GM19372 (cell line): ENCODE data around the gene DCUN1D3.
A peak's percentile ranks its signal among the peaks of the same experiment; 100 is the strongest.

Experiments
- ATAC-seq: cut with Tn5 transposase; IDR thresholded peaks from one replicate; pipeline ENCODE4 v1.9.1; 2021; ENCODE audit warnings: mild to moderate bottlenecking, low read depth, moderate library complexity; ENCODE audit not compliant: unreplicated experiment

The DCUN1D3 gene

DNA sequence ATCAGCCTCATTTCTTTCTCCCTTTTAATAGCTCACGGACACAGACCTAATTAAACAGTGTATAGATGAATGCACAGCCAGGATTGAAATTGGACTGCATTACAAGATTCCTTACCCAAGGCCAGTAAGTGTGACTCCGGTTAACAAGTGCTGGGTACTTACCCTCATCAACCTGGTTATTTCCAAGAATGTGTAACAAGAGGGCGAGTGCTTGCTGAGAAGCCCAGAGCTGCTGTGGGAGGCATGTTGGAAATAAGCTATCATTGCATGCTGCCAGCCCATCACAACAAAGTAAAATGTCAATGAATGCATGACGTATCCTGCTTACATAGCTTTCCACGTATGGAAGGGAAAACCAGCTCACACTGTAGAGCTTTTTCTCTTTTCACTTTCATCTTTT, 19.9 kb upstream of the DCUN1D3 start:
- no peak for ATAC-seq

DNA sequence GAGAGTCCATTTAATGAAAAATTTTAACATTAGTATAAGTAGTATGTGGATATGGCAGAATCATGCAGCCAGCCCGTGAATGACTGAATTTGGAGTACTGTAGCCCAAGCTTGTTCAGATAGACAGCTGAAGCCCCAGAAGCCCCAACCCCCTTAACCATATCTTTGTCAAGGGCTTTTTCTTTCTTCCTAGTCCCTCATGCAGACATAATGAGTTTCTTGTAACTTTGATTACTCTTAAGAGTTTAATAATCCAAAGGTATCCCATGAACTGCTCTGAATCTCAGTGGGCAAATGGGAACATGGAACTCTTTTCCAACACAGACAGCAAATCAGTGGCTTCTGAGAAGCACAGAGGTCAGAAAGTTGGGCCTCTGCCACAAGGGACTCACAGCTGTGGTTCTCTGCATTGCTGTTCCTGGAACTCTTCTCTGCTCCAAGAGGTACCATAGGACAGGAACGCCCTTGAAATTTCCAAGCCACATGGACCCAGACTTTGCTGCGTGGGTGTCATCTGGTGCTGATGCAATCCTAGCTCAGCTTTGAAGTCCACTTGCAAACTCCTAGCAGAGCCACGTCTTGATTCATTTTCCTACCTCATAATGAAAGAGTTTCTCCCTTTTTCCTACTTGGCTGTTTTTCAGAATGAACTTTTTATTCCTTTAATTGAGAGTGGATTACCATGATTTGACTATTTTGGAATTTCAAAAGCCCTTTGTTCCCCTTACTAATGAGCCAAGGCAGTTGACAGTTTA, 18.5 kb upstream of the DCUN1D3 start:
- ATAC-seq: no peak

DNA sequence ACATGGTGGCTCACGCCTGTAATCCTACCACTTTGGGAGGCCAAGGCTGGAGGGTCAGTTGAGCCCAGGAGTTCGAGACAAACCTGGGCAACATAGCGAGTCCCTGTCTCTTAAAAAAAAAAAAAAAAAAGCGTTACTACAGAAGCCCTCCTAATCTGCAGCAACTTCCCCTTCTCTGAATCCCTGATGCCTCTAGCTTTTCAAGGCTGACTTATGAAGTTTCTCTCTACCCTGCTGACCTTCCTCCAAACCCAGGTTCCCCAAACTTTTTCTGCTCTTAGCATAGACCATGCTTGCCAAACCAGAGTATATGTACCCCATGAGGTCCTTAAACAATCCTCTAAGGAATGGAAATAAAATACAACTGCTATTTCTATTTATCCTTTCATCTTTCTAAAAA, 16.8 kb upstream of the DCUN1D3 start:
- ATAC-seq: no peak

DNA sequence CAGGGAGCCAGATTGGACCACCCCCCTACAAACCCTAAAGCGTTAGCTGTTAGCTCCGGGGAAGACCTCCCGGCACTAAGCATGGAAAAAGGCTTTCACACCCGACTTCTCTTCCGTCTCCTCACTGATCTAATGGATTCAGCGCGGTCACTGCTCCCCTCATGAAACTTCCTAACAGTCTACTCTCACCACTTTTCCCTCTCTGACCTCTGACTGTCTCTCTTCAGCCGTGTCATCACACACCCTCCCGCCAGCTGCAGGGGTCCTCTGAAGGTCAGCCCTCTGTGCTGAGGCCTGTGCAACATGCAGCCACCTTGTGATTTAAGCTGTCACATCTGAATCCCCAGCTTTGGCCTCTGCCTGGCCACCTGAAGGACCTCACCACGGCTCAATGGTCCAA, 16.1 kb upstream of the DCUN1D3 start:
- no peak for ATAC-seq

DNA sequence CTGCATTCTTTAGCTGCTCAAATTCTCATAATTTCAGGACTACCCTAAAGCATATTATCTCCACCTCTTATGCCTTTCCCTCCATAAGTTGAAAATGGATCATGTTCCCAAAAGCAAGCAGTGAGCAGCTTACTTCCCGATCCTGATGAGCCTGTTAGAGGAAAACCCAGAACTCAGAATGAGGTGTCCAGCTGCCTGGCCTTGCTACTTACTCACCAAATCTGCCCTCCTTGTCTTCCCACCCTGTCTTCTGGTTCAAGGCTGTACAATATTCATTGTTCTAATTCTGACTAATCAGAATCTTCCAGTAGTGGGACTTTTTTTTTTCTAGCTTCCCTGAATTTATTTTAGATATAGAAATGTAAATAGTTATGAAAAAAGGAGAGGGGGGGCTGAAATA, 11.2 kb upstream of the DCUN1D3 start:
- ATAC-seq: no peak

DNA sequence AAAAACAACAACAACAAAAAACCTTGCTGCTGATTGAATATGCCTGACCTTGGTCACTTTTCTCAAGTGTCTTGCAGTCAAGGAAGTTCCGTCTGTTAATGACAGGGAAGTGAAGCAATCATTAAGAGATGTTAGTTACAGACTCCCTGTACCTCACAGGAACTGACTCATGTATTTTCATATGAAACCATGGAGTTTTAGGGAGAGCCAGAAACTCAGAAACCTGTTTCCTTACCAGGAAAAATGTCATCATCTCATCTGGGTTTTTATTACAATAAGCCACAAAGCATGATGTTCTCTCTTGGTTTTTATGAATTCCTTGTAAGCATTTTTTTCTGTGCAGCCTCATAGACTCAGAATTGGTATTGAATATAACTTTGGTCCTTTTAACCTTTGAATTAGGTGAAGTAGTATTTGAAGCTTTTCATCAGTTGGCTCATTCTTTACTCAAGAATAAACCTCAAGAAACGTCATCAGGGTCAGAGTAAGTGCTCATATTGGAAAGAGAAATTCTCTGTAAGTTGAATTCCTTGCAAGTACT, 10.7 kb upstream of the DCUN1D3 start:
- ATAC-seq: no peak

DNA sequence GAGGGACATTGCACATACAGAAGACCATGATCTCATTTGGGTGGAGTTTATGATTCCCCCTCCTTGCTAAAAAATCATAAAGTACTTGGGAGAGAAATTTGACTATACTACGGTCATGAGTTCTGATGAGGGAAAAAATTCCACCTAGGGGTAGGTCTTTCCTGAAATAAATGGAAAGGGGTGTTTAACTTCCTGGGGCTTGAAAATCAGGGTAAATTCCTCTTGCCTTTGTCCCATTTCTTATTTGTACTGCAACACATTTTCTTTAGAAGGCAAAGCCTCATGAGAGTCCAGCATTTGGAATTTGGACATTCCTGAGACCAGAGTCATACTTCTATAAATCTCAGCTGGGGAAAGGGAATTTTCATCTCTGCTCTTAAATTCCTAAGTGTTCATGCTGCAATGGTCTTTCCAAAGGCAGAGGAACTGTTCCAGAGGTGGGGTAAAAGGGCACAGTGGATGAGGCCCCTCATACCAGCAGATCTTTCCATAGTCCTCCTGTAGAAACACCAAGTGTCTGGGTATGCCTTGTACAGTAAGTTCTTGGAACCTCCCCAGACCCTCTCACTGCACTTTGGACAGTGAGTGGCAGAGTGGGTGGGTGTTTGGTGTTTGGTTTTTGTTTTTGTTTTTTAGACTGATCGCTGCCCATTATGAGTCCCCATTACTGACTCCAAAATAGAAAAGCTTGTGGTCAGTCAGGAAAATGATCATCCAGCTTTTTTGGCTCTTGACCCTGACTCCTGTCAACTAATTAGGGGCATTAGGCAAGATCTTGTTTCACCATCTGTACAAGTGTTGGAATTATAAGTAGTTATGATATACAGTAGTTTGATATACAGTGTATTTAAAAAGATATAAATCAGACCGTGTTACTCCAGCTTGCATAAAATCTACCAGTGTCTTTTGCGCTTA, 6.4 kb upstream of the DCUN1D3 start:
- no peak for ATAC-seq

DNA sequence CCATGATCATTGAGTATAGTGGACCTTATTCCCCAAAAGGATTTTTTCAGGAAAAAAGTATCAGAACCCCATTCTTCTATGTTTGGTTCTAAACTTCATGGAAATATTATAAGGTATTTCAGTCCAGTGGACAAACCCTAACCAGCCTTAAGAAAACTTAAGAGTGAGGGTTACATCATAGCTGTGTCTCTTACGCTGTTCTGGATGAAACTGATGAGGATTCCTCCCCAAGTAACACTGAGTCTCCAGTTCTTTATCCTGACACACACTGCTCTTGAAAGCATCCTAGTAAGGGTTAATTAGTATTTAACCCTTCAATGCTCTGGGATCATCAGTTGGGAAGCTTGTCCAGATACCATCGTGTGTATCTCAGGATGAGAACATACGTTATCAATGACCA, 5.4 kb upstream of the DCUN1D3 start:
- no peak for ATAC-seq

DNA sequence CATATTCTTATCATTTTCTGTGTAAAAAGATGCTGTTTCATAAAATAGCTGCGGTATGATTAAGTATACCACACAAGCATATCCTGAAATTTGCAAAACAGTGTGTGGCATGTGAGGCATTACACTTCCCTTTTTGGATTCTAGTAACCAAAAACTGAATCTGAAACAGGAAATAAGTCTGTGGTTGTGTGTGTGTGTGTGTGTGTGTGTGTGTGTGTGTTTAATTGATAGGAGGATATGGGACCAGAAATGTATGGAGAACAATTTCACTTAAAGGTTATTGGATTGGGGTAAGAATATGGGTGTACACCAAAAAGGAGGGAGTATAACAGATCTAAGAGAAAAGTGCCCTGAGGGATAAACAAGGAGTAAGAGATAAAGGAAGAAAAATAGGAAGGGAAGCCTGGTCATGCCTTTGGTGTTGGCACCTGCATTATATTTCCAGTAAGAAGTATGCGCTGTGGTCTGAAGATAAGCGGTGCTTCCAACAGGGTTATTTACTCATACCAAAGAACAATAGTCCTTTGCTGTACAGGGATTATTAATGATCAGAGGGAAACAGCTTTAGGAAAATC, 4.4 kb upstream of the DCUN1D3 start:
- no peak for ATAC-seq

DNA sequence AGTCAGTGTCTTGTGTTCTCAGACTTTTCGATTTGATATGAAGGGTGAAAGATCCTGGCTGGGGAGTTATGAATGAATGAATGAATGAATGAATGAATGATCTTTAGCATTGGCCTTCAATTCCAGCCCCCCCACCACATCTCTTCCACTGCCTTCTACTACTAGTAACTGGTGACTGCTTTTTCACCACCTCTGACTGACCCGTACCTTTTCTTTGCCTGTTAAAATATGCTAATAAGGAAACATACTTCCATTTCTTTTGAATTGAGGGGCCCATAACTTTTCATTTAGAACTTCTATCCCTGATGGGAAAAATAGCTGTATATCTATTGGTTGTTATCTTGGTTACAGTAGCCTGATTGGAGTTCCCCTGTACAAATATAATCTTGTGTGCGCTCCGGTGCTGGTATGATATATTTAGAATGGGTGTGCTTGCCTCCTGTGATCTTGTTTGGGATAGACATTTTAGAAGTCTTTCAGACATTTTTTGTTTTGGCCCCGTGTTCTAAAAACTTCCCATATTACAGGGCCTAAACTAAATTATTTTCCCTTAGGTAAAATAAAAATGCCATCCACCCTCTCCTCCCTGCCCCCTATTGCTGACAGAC, 3.8 kb upstream of the DCUN1D3 start:
- no peak for ATAC-seq

DNA sequence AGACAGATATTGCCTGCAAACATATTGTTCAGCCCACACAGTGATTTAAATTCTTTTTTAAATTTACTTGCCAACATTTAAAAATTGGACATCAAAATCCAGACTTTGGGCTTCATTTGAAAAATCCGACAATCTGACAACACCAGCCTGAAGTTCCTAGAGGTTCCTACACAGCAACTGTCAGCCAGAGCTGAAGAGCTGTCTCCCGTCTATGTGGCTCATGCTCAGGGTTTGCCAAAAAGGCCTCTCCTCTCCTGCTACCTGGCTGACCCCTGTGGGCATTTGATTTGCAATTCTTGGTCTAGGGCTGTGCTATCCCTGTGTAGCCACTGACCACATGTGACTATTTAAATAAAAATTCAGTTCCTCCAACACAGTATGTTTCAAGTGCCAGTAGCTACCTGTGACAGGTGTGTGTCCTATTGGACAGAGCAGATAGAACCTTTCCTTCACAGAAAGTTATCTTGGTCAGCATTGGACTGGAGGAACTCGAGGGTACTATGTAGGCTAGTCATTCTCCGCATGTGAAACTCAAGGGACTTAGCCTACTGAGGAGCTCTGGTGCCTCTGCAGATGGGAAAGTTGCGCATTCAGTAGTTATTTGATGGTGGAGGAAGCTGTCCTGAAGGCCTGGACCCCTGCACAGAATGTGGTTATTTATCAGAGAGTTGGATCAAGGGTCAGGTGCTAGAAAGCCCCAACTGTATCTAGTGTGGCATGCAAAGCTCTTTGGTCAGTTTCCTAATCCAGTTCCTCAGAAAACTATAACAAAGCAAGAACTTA, 3.1 kb upstream of the DCUN1D3 start:
- ATAC-seq: no peak

DNA sequence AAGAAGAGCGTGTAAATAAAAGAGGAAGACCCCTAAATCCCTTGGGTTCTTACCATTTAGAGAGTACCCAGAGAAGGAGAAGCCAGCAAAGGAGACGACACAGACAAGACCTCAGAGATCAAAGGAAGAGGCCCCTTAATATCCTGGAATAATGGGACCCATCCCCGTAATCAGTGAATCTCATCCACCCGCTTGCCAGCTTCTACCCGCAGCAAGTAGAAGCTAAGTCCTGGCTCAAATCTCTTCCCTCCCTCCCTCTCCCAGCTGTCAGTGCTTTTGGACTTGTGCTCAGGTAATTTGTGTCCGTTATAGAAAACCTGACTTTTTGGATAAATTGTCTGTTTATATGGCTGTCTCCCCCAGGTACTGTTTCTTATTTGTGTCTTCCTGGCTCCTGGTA, 2.3 kb upstream of the DCUN1D3 start:
- ATAC-seq: no peak

DNA sequence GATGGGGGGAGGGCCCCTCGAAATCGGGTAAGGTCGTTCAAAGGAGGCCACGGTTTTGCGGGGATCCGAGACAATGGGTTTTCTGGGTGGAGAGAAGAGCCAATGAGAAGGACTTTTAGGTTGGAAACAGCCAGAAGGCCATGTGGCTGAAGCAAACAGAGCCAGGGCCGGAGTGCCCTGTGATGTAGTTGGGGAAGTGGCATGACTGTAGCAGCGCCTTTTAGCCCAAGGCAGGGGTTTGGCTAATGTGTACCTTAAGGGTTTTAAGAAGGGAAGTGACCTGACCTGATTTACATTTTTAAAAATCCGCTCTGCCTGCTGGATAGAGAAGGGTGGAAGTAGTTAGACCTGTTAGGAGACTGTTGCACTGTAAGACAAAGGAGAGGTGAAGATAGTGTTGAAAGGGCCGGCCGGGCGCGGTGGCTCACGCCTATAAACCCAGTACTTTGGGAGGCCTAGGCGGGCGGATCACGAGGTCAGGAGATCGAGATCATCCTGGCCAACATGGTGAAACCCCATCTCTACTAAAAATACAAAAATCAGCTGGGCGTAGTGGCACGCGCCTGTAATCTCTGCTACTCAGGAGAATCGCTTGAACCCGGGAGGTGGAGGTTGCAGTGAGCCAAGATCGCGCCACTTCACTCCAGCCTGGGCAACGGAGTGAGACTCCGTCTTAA, 1.4 kb upstream of the DCUN1D3 start:
- no peak for ATAC-seq

DNA sequence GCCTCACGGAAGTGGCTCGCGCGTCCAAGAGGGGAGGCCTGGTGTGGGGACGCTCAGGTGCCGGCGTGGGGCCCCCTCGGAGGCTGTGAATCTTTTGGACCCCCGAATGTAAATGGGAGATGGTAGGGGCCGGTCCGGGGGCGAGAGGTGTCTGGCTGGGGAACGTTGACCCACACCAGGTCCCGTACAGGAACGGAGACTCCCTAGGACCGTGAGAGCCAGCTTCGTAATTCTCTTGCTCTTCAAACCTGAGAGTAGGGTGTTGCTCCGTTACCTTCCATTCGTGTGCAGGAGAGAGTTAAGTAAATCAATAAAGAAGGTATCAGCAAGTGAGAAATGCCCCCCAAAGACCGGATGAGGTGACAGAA, 894 bp upstream of the DCUN1D3 start:
- ATAC-seq: peak; percentile 5

DNA sequence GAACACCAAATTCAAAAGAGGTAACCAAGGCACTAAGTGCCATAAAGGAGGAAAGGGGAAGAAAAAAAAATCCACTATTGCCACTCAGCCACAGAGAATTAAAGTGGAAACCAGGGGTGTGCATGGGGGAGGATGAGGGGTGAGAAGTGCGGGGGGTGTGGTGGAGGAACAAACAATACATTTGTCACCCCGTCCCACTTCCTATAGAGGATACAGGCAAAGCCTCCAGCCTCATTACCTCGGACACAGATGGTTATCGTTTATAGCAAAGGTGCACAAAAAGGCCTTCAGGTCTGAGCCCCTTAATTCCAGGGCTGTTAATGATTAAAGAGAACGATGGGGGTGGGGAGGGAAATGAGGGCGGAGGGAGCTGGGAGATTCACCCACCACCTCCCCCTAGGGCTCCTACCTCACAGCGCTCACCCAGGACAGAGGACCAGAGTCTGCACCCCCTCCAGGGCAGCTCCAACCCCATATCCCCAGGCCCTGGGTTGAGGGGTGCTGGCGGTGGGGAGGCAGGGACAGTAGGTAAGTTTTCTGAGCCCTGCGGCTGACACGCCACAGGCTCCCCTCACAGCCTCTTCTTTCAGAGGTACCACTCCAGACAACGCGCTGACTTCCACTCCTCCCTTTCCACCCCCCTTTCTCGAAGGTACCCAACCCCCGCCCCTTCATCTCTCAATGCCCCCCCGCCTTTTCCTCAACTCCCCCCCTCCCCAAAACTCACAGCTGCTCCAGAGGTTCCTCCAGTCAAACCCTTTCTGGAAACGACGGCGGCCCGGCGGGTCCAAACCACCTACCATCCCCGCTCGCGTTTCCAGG, 470 bp downstream of the DCUN1D3 start:
- no peak for ATAC-seq

DNA sequence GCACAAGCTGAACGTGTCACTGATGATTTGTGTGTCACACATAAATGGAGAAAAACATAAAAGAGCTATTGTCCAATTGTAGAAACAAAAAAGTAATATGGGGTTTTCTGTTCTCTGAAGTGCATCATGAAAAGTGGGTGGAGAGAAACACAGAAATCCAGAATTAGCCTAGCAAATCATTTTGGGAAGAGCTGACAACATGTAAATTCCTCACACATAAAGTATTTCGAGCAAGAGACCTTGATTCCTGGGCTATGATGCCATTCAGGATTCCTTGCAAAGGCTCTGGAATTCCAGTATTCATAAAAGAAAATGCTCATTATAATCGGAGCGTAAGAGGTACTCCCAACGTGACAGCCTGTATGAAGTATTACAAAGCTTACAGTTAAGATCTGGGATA, 1.1 kb downstream of the DCUN1D3 start:
- no peak for ATAC-seq

DNA sequence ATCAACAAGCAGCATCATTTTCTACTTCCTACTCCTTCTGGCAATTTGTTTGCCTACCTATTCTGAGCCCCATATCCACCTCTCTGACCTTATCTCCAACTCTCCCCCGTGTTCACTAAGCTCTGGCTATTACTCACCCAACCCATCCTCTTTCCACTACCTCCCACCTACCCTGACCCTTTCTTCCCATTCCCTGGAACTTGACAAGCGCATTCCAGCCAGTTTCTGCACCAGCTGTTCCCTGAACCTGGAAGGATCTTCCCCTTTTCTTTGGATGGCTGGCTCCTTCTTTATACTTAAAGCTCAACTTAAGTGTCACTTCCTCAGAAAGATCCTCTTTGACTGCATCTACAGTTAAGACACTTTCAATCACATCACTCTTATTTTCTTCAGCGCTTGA, 2.2 kb downstream of the DCUN1D3 start:
- ATAC-seq: no peak

DNA sequence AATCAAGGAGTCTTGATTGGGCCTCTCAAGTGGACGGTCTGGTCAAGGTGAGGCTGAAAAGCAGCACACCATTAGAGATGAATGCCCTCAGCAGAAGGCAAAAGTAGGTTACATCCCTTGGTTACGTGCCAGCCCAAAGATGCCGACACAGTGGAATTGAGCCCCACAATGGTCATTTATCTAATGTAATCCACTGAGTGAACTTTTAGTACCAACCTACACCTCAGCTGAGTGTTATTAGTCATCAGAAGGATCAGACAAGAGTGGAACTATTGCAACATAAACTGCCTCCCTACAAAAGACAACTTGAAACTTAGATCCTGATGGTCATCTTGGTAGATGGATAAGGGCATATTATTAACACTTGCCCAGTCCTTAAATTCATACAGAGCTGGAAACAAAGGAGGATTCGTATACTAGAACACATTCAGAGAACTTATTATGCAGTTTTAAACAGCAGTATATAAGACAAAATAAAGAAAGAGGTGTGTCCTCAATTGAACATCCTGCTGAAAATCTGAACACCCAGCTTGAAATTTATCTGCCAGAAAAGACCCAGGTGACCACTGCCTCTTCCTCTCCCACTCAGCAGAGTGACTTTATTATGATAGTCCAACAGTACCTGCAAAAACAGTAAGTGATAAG, 2.8 kb downstream of the DCUN1D3 start:
- ATAC-seq: no peak
